ENCODE measurements around the gene TMEM259. TPM values are rescaled to one million over a fixed set of nuclear protein-coding genes. Genes with fewer than 3 reads are reported as not detected.

Gene TMEM259
- total RNA-seq, 4 donors from 2014 or later = 146 to 179 (median 154) TPM

DNA sequence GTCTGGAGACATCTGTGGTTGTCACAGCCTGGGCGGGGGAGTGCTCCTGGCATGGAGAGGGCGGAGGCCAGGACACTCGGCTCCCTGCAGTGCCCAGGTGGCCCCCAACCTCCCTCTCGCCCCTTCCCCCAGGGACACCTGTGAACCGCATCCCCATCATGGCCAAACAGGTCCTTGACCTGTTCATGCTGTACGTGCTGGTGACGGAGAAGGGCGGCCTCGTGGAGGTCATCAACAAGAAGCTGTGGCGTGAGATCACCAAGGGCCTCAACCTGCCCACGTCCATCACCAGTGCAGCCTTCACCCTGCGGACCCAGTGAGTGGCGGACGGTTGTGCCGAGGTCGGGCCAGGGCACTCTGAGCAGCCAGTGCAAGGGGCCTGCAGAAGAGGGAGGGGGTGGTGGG lies 56.8 kb downstream of the TMEM259 start:
- WGBS, 2 donors (ENCODE audit: low coverage in 1 of 2) = no CpG with 5 or more reads among the region's 16 CpGs
- no peak for ATAC-seq
- Histone ChIP-seq H3K9me3 (no peaks in the 10 kb centered on the region), H3K4me1 (no peaks in the 10 kb centered on the region), H3K4me3 (no peak overlapping the region), H3K27me3 (no peaks in the 10 kb centered on the region), H3K27ac (no peak overlapping the region), H3K36me3 (peaks cover 0 to 71% of the 10 kb centered on the region in 2 donors)
- TF ChIP-seq EP300 (IDR thresholded peaks at IDR 0.05) = no peak
- TF ChIP-seq, protein P1, sequence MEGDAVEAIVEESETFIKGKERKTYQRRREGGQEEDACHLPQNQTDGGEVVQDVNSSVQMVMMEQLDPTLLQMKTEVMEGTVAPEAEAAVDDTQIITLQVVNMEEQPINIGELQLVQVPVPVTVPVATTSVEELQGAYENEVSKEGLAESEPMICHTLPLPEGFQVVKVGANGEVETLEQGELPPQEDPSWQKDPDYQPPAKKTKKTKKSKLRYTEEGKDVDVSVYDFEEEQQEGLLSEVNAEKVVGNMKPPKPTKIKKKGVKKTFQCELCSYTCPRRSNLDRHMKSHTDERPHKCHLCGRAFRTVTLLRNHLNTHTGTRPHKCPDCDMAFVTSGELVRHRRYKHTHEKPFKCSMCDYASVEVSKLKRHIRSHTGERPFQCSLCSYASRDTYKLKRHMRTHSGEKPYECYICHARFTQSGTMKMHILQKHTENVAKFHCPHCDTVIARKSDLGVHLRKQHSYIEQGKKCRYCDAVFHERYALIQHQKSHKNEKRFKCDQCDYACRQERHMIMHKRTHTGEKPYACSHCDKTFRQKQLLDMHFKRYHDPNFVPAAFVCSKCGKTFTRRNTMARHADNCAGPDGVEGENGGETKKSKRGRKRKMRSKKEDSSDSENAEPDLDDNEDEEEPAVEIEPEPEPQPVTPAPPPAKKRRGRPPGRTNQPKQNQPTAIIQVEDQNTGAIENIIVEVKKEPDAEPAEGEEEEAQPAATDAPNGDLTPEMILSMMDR (IDR thresholded peaks at IDR 0.05) = no peak
- no peak for TF ChIP-seq POLR2A (IDR thresholded peaks at IDR 0.05)
- no peak for TF ChIP-seq POLR2AphosphoS5 (IDR thresholded peaks at IDR 0.05)

DNA sequence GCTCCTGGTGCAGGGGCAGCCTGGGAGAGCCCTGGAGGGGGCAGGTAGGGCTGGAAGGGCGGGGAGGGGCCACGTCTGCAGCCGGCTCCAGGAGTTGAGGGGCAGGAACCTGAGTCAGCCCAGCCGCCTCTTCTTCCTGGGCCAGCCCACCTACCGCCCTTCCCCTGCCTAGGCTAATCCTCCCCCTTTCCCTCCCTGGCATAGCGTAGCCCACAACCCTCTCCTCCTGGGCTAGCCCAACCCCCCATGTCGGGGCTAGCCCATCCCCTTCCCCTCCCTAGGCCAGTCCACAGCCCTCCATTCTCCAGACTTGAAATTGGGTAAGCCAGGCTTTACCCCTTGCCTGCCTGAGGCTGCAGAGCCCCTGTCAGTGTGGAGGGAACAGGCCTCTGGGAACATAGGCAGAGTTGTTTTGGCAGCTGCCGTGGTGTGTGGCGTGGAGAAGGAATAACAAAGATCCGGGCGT lies 57.4 kb downstream of the TMEM259 start:
- Histone ChIP-seq H3K27ac (no peak overlapping the region), H3K4me3 (no peak overlapping the region), H3K9me3 (no peaks in the 10 kb centered on the region), H3K27me3 (no peaks in the 10 kb centered on the region), H3K36me3 (peaks cover 0 to 69% of the 10 kb centered on the region in 2 donors), H3K4me1 (no peaks in the 10 kb centered on the region)
- no peak for TF ChIP-seq EP300 (IDR thresholded peaks at IDR 0.05)
- TF ChIP-seq, protein P1 (IDR thresholded peaks at IDR 0.05) = no peak
- no peak for TF ChIP-seq POLR2AphosphoS5 (IDR thresholded peaks at IDR 0.05)
- no peak for TF ChIP-seq POLR2A (IDR thresholded peaks at IDR 0.05)
- 50 to 93% methylated on average over 2 to 3 of the region's 11 CpGs for WGBS, 2 donors (ENCODE audit: low coverage in 1 of 2)
- no peak for ATAC-seq

DNA sequence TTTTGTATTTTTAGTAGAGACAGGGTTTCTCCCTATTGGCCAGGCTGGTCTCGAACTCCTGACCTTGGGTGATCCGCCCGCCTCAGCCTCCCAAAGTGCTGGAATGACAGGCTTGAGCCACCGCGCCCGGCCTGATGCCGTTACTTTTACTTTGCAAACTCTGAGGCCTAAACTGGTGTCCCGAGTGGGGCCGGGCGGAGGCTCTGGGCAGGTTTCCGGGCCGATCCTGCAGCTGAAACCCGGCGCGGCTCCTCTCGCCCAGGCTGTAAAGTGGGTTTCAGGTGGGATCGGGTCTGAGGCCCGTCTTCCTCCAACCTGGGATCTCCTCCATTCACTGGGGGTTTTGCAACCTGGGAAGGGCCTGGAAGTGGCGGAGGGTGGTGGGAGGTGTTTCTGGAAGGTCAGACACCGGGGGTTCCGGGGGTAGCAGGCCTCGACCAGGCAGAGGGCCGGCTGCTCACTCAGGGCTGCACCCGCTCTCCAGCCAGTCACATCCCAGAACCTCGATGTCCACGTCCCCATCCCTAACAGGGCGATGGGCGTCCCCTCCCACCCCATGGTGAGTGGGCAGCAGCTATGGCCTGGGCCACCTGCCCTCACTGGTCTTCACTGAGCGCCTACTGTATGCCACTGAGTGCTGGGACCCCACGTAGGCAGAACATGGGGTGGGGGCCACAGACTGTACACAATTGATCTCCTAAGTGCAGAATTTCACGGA lies 58.1 kb downstream of the TMEM259 start:
- TF ChIP-seq, protein P1 (IDR thresholded peaks at IDR 0.05) = no peak
- TF ChIP-seq POLR2AphosphoS5 (IDR thresholded peaks at IDR 0.05) = no peak
- TF ChIP-seq POLR2A (IDR thresholded peaks at IDR 0.05) = no peak
- no peak for TF ChIP-seq EP300 (IDR thresholded peaks at IDR 0.05)
- Histone ChIP-seq H3K27me3 (no peaks in the 10 kb centered on the region), H3K4me3 (no peak overlapping the region), H3K36me3 (peaks cover 0 to 65% of the 10 kb centered on the region in 2 donors), H3K4me1 (no peaks in the 10 kb centered on the region), H3K9me3 (no peaks in the 10 kb centered on the region), H3K27ac (no peak overlapping the region)
- no peak for ATAC-seq
- WGBS, 2 donors (ENCODE audit: low coverage in 1 of 2) = 80% methylated on average over 5 of the region's 31 CpGs; no CpG with 5 or more reads in 1 of the 2 donors

DNA sequence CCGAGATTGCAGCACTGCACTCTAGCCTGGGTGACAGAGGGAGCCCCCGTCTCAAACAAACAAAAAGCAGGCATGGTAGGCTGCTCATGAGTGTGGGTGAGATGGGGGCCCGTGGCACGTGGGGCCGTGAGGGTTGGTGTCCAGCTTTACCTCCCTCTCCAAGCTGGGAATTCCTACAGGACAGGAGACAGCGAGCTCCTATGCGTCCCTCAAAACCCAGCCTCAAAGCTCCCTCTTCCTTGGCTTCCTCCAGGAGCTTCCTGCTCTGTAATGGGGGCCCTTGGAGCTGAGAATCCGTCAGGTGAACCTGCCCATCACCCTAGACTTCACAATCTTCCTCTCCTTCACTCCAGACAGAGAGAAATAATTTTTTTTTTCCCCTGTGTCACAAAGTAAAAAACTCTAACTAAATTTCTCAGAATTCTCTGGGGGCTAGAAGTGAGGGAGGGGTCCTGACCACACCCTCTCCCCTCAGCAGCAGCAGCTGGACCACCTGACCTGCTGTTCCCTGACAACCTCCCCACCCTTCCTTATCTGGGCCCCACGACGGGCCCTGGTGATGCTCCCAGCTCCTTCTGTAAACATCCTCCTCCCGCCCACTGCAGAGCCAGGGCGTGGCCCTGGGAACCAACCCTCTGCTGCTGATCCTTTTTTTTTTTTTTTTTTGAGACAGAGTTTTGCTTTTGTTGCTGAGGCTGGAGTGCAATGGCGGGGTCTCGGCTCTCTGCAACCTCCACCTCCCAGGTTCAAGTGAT lies 58.9 kb downstream of the TMEM259 start:
- no peak for ATAC-seq
- Histone ChIP-seq H3K27me3 (no peaks in the 10 kb centered on the region), H3K4me1 (no peaks in the 10 kb centered on the region), H3K4me3 (no peak overlapping the region), H3K9me3 (no peaks in the 10 kb centered on the region), H3K27ac (no peak overlapping the region), H3K36me3 (peaks cover 0 to 57% of the 10 kb centered on the region in 2 donors)
- 55 to 62% methylated on average over 5 to 10 of the region's 14 CpGs for WGBS, 2 donors (ENCODE audit: low coverage in 1 of 2)
- TF ChIP-seq EP300 (IDR thresholded peaks at IDR 0.05) (no peak), POLR2AphosphoS5 (IDR thresholded peaks at IDR 0.05) (no peak), POLR2A (IDR thresholded peaks at IDR 0.05) (no peak)
- TF ChIP-seq, protein P1 (IDR thresholded peaks at IDR 0.05) = no peak

Measured in gastroesophageal sphincter (tissue), 4 donors.